Myocyte (in vitro differentiated cells): ENCODE results near the gene MYNN. TPM values are rescaled to one million over a fixed set of nuclear protein-coding genes. Genes with fewer than 3 reads are reported as not detected.
"Not testable (repeated sequence)": the region's sequence is repeated elsewhere in the genome, so short reads cannot be mapped to it uniquely, and the experiment has no call there.

Experiments used
- DNase-seq: peaks from one replicate; pipeline ENCODE4 v3.0.0-alpha.2; 2012; ENCODE audit warnings: low read depth
- polyA plus RNA-seq: library from polyadenylated mRNA; unstranded; fragments of >200 nt; gene quantifications from one replicate; pipeline ENCODE4 v1.2.1, GENCODE V29; 2012; ENCODE audit warnings: missing spikeins
- total RNA-seq: library from RNA; depleted of rRNA; stranded (reverse); fragments of >200 nt; gene quantifications from 2 replicates; pipeline ENCODE4 v1.2.3, GENCODE V29; 2014

MYNN gene
- total RNA-seq, result 18.4 and 19.8 TPM in 2 replicates
- 6.9 TPM for polyA plus RNA-seq

- DNase-seq, result peak; percentile 94
Measured at GRCh38 chr3:169772897-169773816, at the start of gene MYNN. MYNN (plus strand) TSS chr3:169773396; CDS start chr3:169774296, 900 bp downstream.

- not testable (repeated sequence) for DNase-seq
Measured at GRCh38 chr3:169731857-169732256, 41.3 kb upstream of the MYNN start.

GRCh38 chr3:169739067-169739466 lies 34.1 kb upstream of the MYNN start:
- no peak for DNase-seq

- DNase-seq, result peak; percentile 21
Measured at GRCh38 chr3:169744366-169745054, 28.7 kb upstream of the MYNN start.

GRCh38 chr3:169746924-169747323 lies 26.3 kb upstream of the MYNN start:
- peak; percentile 21 for DNase-seq

- no peak for DNase-seq
Measured at GRCh38 chr3:169748670-169749069, 24.5 kb upstream of the MYNN start.

GRCh38 chr3:169750665-169751064 lies 22.5 kb upstream of the MYNN start:
- DNase-seq, result no peak

- DNase-seq, result no peak
Measured at GRCh38 chr3:169751875-169752274, 21.3 kb upstream of the MYNN start.

- no peak for DNase-seq
Measured at GRCh38 chr3:169754711-169755110, 18.5 kb upstream of the MYNN start.

GRCh38 chr3:169755488-169755887 lies 17.7 kb upstream of the MYNN start:
- no peak for DNase-seq

GRCh38 chr3:169758359-169758994 lies 14.7 kb upstream of the MYNN start:
- no peak for DNase-seq

- no peak for DNase-seq
Measured at GRCh38 chr3:169759256-169759655, 13.9 kb upstream of the MYNN start.

GRCh38 chr3:169760479-169760878 lies 12.7 kb upstream of the MYNN start:
- no peak for DNase-seq

- DNase-seq, result peak; percentile 62
Measured at GRCh38 chr3:169764312-169764881, 8.8 kb upstream of the MYNN start.

- peak; percentile 96 for DNase-seq
Measured at GRCh38 chr3:169764882-169765612, 8.1 kb upstream of the MYNN start, which contains the start of gene TERC. TERC (minus strand) TSS chr3:169765060.

GRCh38 chr3:169769287-169770181 lies 3.7 kb upstream of the MYNN start, which contains the start of gene ACTRT3:
ACTRT3 (minus strand) TSS chr3:169769561; CDS start chr3:169769520, 41 bp downstream.
- DNase-seq, result peak; percentile 75

- DNase-seq, result peak; percentile 84
Measured at GRCh38 chr3:169771497-169772304, 1.5 kb upstream of the MYNN start.

GRCh38 chr3:169772305-169772896 lies 795 bp upstream of the MYNN start:
- DNase-seq, result peak; percentile 84
